Measurements from ENCODE around the gene HIBADH. TPM values are rescaled to one million over a fixed set of nuclear protein-coding genes. Genes with fewer than 3 reads are reported as not detected.
"Not testable (repeated sequence)": the region's sequence is repeated elsewhere in the genome, so short reads cannot be mapped to it uniquely, and the experiment has no call there.

The HIBADH gene
- total and polyA plus RNA-seq, 9 of the 15 experiments (the other 6 are each of a cell fraction or from before 2014, with no cell fraction given): 10.7 to 67.8 (median 36.9) TPM

DNA sequence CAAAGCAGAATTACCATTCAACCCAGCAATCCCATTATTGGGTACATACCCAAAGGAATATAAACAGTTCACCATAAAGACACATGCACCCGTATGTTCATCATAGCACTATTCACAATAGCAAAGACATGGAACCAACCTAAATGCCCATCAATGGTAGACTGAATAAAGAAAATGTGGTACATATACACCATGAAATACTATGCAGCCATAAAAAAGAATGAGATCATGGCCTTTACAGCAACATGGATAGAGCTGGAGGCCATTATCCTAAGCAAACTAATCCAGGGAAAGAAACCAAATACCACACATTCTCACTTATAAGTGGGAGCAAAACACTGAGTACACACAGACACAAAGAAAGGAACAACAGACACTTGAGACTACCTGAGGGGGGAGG is 23.6 kb downstream of the HIBADH start:
- H4K20me1 ChIP-seq (replicated peaks; ENCODE audit: control insufficient read depth, insufficient read depth, low read length); H3K27me3 ChIP-seq (ENCODE audit: control insufficient read depth in 2 of 2, insufficient read depth in 2 of 2, low read length in 2 of 2); H3K9me1 ChIP-seq (ENCODE audit: control insufficient read depth, insufficient read depth, low read length); ATAC-seq; DNase-seq (ENCODE audit: extremely low read depth in 1 of 4, low spot score in 3 of 4); BruUV-seq (replicated peaks); H2AFZ ChIP-seq (ENCODE audit: low read depth, low read length); FAIRE-seq; H3K9me3 ChIP-seq (replicated peaks; ENCODE audit: control insufficient read depth, insufficient read depth, low read depth, low read length); H3K9ac ChIP-seq (ENCODE audit: insufficient read depth in 1 of 2, low read depth in 2 of 2, low read length in 2 of 2); H3K27ac ChIP-seq (ENCODE audit: extremely low read depth, low read depth, low read length); intact Hi-C loops (cut with micrococcal nuclease); H3K4me3 ChIP-seq; in situ Hi-C loops (cut with MboI); H3K79me2 ChIP-seq (ENCODE audit: control insufficient read depth, insufficient read depth, low read length); H3K4me2 ChIP-seq (ENCODE audit: insufficient read depth, low read length); H3K4me1 ChIP-seq (replicated peaks in 1 of 2; ENCODE audit: control insufficient read depth in 2 of 2, insufficient read depth in 2 of 2, low read length in 2 of 2); CTCF ChIA-PET (ENCODE audit: low intra/inter-chr PET ratio): not testable (repeated sequence)
- TF ChIP-seq ZNF146 (CRISPR knock-in tag; IDR thresholded peaks at IDR 0.05; ENCODE audit: unreplicated experiment): peak; percentile 46
- POLR2A ChIA-PET: interaction anchor here (0.8 kb wide), 1 partner anchor 16 kb away, joined by 3 read pairs; no protein-coding TSS in a partner anchor
- 100% methylated on average over 1 of the region's 1 CpG for WGBS (ENCODE audit: insufficient coverage, low coverage, missing lambda C conversion rate)
- peaks cover 29% of the 10 kb centered on the region for H3K36me3 ChIP-seq (ENCODE audit: control insufficient read depth, insufficient read depth, low read length)

- no peak overlapping the region for H3K4me3 ChIP-seq
- no peak for DNase-seq (ENCODE audit: extremely low read depth in 1 of 4, low spot score in 3 of 4)
- no peak overlapping the region for H3K9ac ChIP-seq (ENCODE audit: insufficient read depth in 1 of 2, low read depth in 2 of 2, low read length in 2 of 2)
- H3K4me1 ChIP-seq (replicated peaks in 1 of 2; ENCODE audit: control insufficient read depth in 2 of 2, insufficient read depth in 2 of 2, low read length in 2 of 2): no peaks in the 10 kb centered on the region
- H3K27ac ChIP-seq (ENCODE audit: extremely low read depth, low read depth, low read length): no peak overlapping the region
- no TSS peak for BruUV-seq (replicated peaks)
- POLR2A ChIA-PET: no interaction called here
- WGBS (ENCODE audit: insufficient coverage, low coverage, missing lambda C conversion rate): 100% methylated on average over 1 of the region's 1 CpG
- H4K20me1 ChIP-seq (replicated peaks; ENCODE audit: control insufficient read depth, insufficient read depth, low read length): no peaks in the 10 kb centered on the region
- CTCF ChIA-PET (ENCODE audit: low intra/inter-chr PET ratio): no interaction called here
- H3K79me2 ChIP-seq (ENCODE audit: control insufficient read depth, insufficient read depth, low read length): no peaks in the 10 kb centered on the region
- H3K4me2 ChIP-seq (ENCODE audit: insufficient read depth, low read length): no peak overlapping the region
- no peaks in the 10 kb centered on the region for H3K9me1 ChIP-seq (ENCODE audit: control insufficient read depth, insufficient read depth, low read length)
- H3K9me3 ChIP-seq (replicated peaks; ENCODE audit: control insufficient read depth, insufficient read depth, low read depth, low read length): no peaks in the 10 kb centered on the region
- no peak for FAIRE-seq
- in situ Hi-C loops (cut with MboI): no loop called here
- no peaks in the 10 kb centered on the region for H3K27me3 ChIP-seq (ENCODE audit: control insufficient read depth in 2 of 2, insufficient read depth in 2 of 2, low read length in 2 of 2)
- no peak for ATAC-seq
- H3K36me3 ChIP-seq (ENCODE audit: control insufficient read depth, insufficient read depth, low read length): peaks cover 20% of the 10 kb centered on the region
- no peak overlapping the region for H2AFZ ChIP-seq (ENCODE audit: low read depth, low read length)
- TF ChIP-seq, protein P1, sequence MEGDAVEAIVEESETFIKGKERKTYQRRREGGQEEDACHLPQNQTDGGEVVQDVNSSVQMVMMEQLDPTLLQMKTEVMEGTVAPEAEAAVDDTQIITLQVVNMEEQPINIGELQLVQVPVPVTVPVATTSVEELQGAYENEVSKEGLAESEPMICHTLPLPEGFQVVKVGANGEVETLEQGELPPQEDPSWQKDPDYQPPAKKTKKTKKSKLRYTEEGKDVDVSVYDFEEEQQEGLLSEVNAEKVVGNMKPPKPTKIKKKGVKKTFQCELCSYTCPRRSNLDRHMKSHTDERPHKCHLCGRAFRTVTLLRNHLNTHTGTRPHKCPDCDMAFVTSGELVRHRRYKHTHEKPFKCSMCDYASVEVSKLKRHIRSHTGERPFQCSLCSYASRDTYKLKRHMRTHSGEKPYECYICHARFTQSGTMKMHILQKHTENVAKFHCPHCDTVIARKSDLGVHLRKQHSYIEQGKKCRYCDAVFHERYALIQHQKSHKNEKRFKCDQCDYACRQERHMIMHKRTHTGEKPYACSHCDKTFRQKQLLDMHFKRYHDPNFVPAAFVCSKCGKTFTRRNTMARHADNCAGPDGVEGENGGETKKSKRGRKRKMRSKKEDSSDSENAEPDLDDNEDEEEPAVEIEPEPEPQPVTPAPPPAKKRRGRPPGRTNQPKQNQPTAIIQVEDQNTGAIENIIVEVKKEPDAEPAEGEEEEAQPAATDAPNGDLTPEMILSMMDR (IDR thresholded peaks at IDR 0.05 in 2 of 3, conservative IDR thresholded peaks at IDR 0.05 in 1 of 3; ENCODE audit: insufficient read depth in 2 of 3, low read depth in 1 of 3, low read length in 3 of 3): peak in 1 of 3 experiments; percentile 13; a peak in 1 of 6 replicates
- no peak for TF ChIP-seq HOMEZ (CRISPR knock-in tag; IDR thresholded peaks at IDR 0.05)
- intact Hi-C loops (cut with micrococcal nuclease): no loop called here
Observed at GRCh38 chr7:27636326-27637006, 26.2 kb downstream of the HIBADH start.
